GM23338 (cell line): ENCODE results near the gene APBB1. TPM values are rescaled to one million over a fixed set of nuclear protein-coding genes. Genes with fewer than 3 reads are reported as not detected.

Experiments
- ATAC-seq: fragments of 200-7000 bp; cut with Tn5 transposase; 3 replicates; pipeline ENCODE4 v1.9.1; 2020
- DNase-seq: peaks from one replicate; pipeline ENCODE4 v3.0.0-alpha.2; 2015; ENCODE audit warnings: low spot score
- H2AFZ ChIP-seq: fragments of 200-600 bp; sonication (generic); 2 replicates; pipeline ENCODE4 v1.8.0; 2016; ENCODE audit warnings: antibody characterized with exemption, mild to moderate bottlenecking, moderate library complexity
- H3F3A ChIP-seq: fragments of 200-600 bp; sonication (generic); replicated peaks from 2 replicates; pipeline ENCODE4 v1.8.0; 2017; ENCODE audit warnings: antibody characterized with exemption, mixed run types, low read depth
- H3K27ac ChIP-seq: fragments of 200-600 bp; sonication (generic); 2 replicates; pipeline ENCODE4 v1.6.1; 2016; ENCODE audit warnings: low read depth
- H3K27me3 ChIP-seq: fragments of 200-600 bp; sonication (generic); 2 replicates; pipeline ENCODE4 v1.8.0; 2016; ENCODE audit warnings: mild to moderate bottlenecking, mixed run types, moderate library complexity; ENCODE audit not compliant: insufficient read depth
- H3K36me3 ChIP-seq: fragments of 200-600 bp; sonication (generic); 2 replicates; pipeline ENCODE4 v1.8.0; 2016; ENCODE audit warnings: mild to moderate bottlenecking; ENCODE audit not compliant: insufficient read depth
- H3K4me1 ChIP-seq: fragments of 200-600 bp; sonication (generic); 2 replicates; pipeline ENCODE4 v1.8.0; 2016; ENCODE audit warnings: mild to moderate bottlenecking, moderate library complexity; ENCODE audit not compliant: insufficient read depth
- H3K4me2 ChIP-seq: fragments of 200-600 bp; sonication (generic); 2 replicates; pipeline ENCODE4 v1.7.1; 2017; ENCODE audit warnings: mixed run types
- H3K4me3 ChIP-seq: fragments of 200-600 bp; sonication (generic); 2 replicates; pipeline ENCODE4 v1.6.1; 2016; ENCODE audit warnings: mixed run types
- H3K79me2 ChIP-seq: fragments of 200-600 bp; sonication (generic); replicated peaks from 2 replicates; pipeline ENCODE4 v1.8.0; 2017; ENCODE audit warnings: mild to moderate bottlenecking; ENCODE audit not compliant: insufficient read depth
- H3K9me2 ChIP-seq: fragments of 200-600 bp; sonication (generic); 2 replicates; pipeline ENCODE4 v1.8.0; 2017; ENCODE audit not compliant: insufficient read depth
- H4K20me1 ChIP-seq: fragments of 200-600 bp; sonication (generic); replicated peaks from 2 replicates; pipeline ENCODE4 v1.8.0; 2017; ENCODE audit warnings: mild to moderate bottlenecking; ENCODE audit not compliant: insufficient read depth
- H3K27ac Mint-ChIP-seq: 2 replicates; pipeline ENCODE4 v1.8.0; 2020; ENCODE audit warnings: inconsistent platforms, mild to moderate bottlenecking, moderate library complexity, mixed read lengths
- H3K27me3 Mint-ChIP-seq: 3 replicates; pipeline ENCODE4 v1.8.0; 2022; ENCODE audit warnings: low read depth, mild to moderate bottlenecking, moderate library complexity, mixed read lengths, inconsistent platforms; ENCODE audit not compliant: insufficient read depth, poor library complexity
- H3K36me3 Mint-ChIP-seq: 3 replicates; pipeline ENCODE4 v1.8.0; 2021; ENCODE audit warnings: low read depth, mild to moderate bottlenecking, inconsistent platforms, moderate library complexity, mixed read lengths
- H3K4me1 Mint-ChIP-seq: 3 replicates; pipeline ENCODE4 v1.8.0; 2020; ENCODE audit warnings: mild to moderate bottlenecking, inconsistent platforms, mixed read lengths
- H3K4me3 Mint-ChIP-seq: 3 replicates; pipeline ENCODE4 v1.8.0; 2021; ENCODE audit warnings: moderate library complexity, mild to moderate bottlenecking, inconsistent platforms, mixed read lengths
- H3K9me3 Mint-ChIP-seq: 3 replicates; pipeline ENCODE4 v1.8.0; 2020; ENCODE audit warnings: moderate library complexity, mild to moderate bottlenecking, inconsistent platforms, mixed read lengths
- CREB1 ChIP-seq: fragments of 250-450 bp; sonication (Bioruptor Pico); IDR thresholded peaks from 2 replicates; pipeline ENCODE4 v1.5.0; 2020; ENCODE audit warnings: low read depth, mild to moderate bottlenecking, moderate library complexity
- CTCF ChIP-seq, 2 experiments: fragments of 200-600 bp in 1 of 2; sonication (generic) in 1 of 2; conservative IDR thresholded peaks; 2 replicates each; pipeline versions ENCODE4 v1.5.1 to v1.6.1; 2016 to 2017; ENCODE audit warnings: antibody characterized with exemption in 2 of 2, low read depth in 2 of 2, mild to moderate bottlenecking in 2 of 2, moderate library complexity in 1 of 2
- ETS1 ChIP-seq: IDR thresholded peaks from 2 replicates; pipeline ENCODE4 v1.6.1; 2016; ENCODE audit warnings: antibody characterized with exemption
- EZH2 ChIP-seq: fragments of 200-600 bp; sonication (generic); IDR thresholded peaks from one replicate; pipeline ENCODE4 v1.8.0; 2017; ENCODE audit warnings: antibody characterized with exemption, mild to moderate bottlenecking, low read depth; ENCODE audit not compliant: unreplicated experiment
- EZH2phosphoT487 ChIP-seq: fragments of 200-600 bp; sonication (generic); IDR thresholded peaks from one replicate; pipeline ENCODE4 v1.8.1; 2018; ENCODE audit warnings: antibody characterized with exemption; ENCODE audit not compliant: unreplicated experiment
- JUNB ChIP-seq: IDR thresholded peaks from one replicate; pipeline ENCODE4 v1.6.1; 2016; ENCODE audit warnings: antibody characterized with exemption; ENCODE audit not compliant: unreplicated experiment
- NANOG ChIP-seq: IDR thresholded peaks from 2 replicates; pipeline ENCODE4 v1.6.1; 2016; ENCODE audit warnings: antibody characterized with exemption, borderline replicate concordance
- POLR2AphosphoS5 ChIP-seq: IDR thresholded peaks from 2 replicates; pipeline ENCODE4 v1.6.1; 2016; ENCODE audit warnings: antibody characterized with exemption, low read depth
- REST ChIP-seq: IDR thresholded peaks from one replicate; pipeline ENCODE4 v1.6.1; 2018; ENCODE audit warnings: antibody characterized with exemption; ENCODE audit not compliant: unreplicated experiment
- STAT1 ChIP-seq: IDR thresholded peaks from one replicate; pipeline ENCODE4 v1.6.1; 2016; ENCODE audit warnings: antibody characterized with exemption; ENCODE audit not compliant: unreplicated experiment
- ZNF114 ChIP-seq: fragments of 250-450 bp; sonication (Bioruptor Pico); IDR thresholded peaks from 2 replicates; pipeline ENCODE4 v1.5.0; 2020; ENCODE audit warnings: mild to moderate bottlenecking, moderate library complexity
- ZNF331 ChIP-seq: fragments of 250-450 bp; sonication (Bioruptor Pico); IDR thresholded peaks from 2 replicates; pipeline ENCODE4 v1.5.0; 2020; ENCODE audit warnings: low read depth, mild to moderate bottlenecking, moderate library complexity
- ZNF462 ChIP-seq: fragments of 250-450 bp; sonication (Bioruptor Pico); IDR thresholded peaks from 2 replicates; pipeline ENCODE4 v1.5.0; 2020; ENCODE audit warnings: mild to moderate bottlenecking, moderate library complexity
- polyA plus RNA-seq: library from polyadenylated mRNA; unstranded; fragments of >200 nt; fragmentation: Nextera tagmentation; extraction: Ambion mirVana; gene quantifications from 2 replicates; pipeline ENCODE4 v1.2.1, GENCODE V29; 2016
- total RNA-seq: library from RNA; depleted of rRNA; stranded (reverse); fragments of >200 nt; shearing (Covaris generic); gene quantifications from 2 replicates; pipeline ENCODE4 v1.2.3, GENCODE V29; 2014

The APBB1 gene
- total and polyA plus RNA-seq, 2 experiments from 2014 or later, result 10.6 to 24.7 TPM

GRCh38 chr11:6437423-6437822 lies 18.5 kb upstream of the APBB1 start:
- no peak for TF ChIP-seq ZNF462 (CRISPR knock-in tag)
- TF ChIP-seq EZH2, result no peak
- no peak for TF ChIP-seq ZNF114 (CRISPR knock-in tag)
- no peak for TF ChIP-seq JUNB
- TF ChIP-seq EZH2phosphoT487, result no peak
- no peak for TF ChIP-seq STAT1
- TF ChIP-seq REST, result no peak
- TF ChIP-seq CREB1 (CRISPR knock-in tag), result no peak
- TF ChIP-seq ETS1, result no peak
- no peak for TF ChIP-seq POLR2AphosphoS5
- no peak for TF ChIP-seq NANOG
- no peak for TF ChIP-seq CTCF (conservative IDR thresholded peaks at IDR 0.05; ENCODE audit: low read depth in 2 of 2)
- no peak for TF ChIP-seq ZNF331 (CRISPR knock-in tag)
- no peak overlapping the region for H3K4me3 ChIP-seq
- H3K4me2 ChIP-seq, result no peak overlapping the region
- no peaks in the 10 kb centered on the region for H3K36me3 ChIP-seq
- H4K20me1 ChIP-seq, result no peaks in the 10 kb centered on the region
- Mint-ChIP-seq H3K27me3 (peaks cover 5% of the 10 kb centered on the region), H3K27ac (no peak overlapping the region), H3K9me3 (no peaks in the 10 kb centered on the region), H3K36me3 (no peaks in the 10 kb centered on the region), H3K4me1 (no peaks in the 10 kb centered on the region), H3K4me3 (no peak overlapping the region)
- no peaks in the 10 kb centered on the region for H3K79me2 ChIP-seq
- H3K27ac ChIP-seq, result no peak overlapping the region
- ATAC-seq (no peak), DNase-seq (no peak)
- no peaks in the 10 kb centered on the region for H3K27me3 ChIP-seq
- no peaks in the 10 kb centered on the region for H3F3A ChIP-seq
- no peaks in the 10 kb centered on the region for H3K9me2 ChIP-seq
- H2AFZ ChIP-seq, result 0 out of 2 replicates have a peak overlapping the region, but pooled peaks have one; percentile 23
- H3K4me1 ChIP-seq, result no peaks in the 10 kb centered on the region
